Measurements from ENCODE around the gene ANKRD42.

Gene ANKRD42

DNA sequence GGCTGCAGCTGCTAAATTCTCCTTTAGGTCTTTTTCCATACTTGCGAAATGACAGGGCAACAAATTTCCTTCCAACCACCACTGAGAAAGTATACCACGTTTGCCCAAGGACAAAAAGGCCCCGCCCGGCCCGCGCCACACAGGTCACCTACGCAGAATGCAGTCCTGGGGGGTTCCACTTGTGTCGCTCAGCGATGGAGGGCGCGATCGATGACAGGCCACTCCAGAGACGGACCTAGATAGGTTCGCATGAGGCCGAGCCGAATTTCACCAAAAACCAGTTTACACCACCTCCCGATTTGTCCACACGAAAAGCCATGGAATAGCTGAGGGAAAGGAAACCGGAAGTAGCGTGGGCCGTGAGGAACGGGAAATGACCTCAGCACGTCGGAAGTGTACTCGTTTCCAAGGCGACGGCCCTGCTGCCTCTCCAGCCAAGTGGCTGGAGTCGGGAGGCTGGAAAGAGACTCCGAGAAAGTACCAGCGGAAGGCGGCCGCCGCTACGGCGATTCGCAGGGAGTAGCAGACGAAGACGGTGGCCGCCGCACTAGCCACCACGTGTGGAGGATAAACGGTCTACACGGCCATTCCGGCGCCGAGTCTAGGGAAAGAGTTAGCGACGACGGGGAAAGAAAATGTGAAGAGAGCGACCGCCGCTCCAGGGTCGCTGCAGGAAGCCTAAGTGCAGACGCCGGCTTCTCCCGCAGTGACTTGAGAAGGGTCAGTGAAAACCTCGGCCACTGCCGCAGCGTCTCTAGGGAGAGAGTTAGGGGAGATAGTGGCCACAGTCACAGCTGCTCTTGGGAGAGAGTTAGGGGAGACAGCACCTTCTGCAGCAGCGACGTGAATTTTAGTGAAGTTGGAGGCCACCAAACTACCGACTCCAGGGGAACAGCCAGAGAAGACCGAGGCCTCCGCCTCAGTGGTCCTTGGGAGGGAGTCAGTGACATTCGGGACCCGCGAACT is at the start of gene ANKRD42:
ANKRD42 (plus strand) TSS at position 398 of the 966 bp plus-strand sequence. CDS start 959 bp downstream, outside the sequence.
- peak; percentile 80 for DNase-seq (ENCODE audit: low read depth)

DNA sequence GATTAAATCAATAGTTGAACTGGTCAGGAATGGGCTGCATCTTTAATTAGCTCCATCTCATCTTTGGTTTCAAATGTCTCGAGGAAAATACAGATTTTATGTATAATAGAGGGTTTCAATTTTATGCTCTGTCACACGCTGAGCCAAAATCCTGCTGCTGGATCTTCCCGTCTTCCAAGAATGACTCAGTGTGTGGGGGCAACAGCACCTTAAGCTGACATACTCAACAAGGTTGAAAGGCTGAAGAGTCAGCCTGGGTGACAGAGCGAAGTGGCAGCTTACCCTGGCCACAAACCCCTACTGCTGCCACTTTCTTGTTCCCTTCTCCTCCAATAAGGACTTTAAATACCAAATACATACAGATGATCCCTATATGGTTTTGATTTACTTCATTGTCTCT is 45.6 kb upstream of the ANKRD42 start:
- DNase-seq (ENCODE audit: low read depth) = no peak

DNA sequence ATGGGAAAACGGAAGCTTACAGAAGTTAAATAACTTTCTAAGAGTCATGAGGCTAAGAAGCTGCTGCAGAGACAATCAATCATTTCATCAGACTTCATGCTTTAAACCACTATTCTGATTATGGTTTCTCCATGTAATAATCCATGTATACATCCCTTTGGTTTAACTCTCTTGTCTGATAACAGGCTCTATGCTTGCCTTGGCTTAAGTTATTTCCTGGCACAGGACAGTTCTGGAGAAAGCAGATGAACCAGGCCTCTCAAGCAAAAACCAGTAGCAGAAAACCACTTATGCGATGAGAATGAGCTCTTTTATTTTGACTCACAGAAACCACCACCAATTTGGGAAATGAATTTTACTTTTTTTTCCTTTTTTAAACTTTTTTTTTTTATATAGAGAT is 43.1 kb upstream of the ANKRD42 start:
- DNase-seq (ENCODE audit: low read depth) = no peak

DNA sequence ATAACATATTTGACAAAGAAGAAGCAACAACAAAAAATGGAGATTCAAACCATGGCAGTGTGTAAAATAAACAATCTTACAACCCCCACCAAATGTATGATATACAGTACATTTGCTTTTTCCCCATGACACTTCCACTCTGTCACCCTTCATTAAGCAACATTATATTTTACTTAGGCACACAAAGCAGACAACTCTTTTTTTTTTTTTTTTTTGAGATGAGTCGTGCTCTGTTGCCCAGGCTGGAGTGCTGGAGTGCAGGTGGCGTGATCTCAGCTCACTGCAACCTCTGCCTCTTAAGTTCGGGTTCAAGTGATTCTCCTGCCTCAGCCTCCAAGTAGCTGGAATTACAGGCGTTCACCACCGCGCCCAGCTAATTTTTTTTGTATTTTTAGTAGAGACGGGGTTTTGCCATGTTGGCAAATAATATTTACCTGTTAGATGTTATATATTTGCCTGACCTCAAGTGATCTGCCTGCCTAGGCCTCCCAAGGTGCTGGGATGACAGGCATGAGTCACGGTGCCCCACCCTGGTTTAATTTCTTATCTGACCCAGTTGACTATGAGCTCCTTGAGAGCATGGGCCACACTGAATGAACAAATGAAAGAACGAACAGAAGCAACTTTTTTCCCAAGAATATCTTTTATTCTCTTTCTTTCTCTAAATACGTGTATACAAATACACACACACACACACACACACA is 42.1 kb upstream of the ANKRD42 start:
- no peak for DNase-seq (ENCODE audit: low read depth)

DNA sequence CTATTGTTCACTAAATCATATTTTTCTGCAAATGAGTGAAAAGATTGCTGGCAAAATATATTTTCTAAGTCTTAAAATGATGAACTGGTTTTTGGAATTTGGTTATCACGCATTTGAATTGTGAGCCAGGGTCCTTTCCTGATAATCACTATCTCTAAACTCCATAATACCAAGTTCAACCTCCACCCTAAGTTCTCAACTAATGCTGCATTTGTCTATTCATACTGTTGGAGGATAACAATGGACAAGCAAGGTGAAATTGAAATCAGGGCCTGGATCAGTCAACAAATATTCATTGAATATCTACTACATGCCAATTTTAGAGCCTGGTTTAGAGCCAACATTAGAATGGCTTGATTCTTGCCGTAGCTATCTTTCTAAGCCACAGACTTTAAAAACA is 41.2 kb upstream of the ANKRD42 start:
- no peak for DNase-seq (ENCODE audit: low read depth)

DNA sequence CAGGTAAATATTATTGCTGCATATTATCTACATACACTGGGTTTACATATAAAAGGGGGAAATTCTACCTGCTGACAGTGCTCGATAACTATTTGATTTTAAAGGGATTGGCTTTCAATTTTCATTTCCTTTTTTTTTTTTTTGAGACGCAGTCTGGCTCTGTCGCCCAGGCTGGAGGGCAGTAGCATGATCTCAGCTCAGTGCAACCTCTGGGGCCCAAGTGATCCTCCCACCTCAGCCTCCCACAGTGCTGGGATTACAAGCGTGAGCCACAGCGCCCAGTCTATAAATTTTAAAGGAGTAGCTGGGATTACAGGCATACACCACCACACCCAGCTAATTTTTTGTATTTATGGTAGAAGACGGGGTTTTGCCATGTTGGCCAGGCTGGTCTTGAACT is 39.7 kb upstream of the ANKRD42 start:
- DNase-seq (ENCODE audit: low read depth) = no peak

DNA sequence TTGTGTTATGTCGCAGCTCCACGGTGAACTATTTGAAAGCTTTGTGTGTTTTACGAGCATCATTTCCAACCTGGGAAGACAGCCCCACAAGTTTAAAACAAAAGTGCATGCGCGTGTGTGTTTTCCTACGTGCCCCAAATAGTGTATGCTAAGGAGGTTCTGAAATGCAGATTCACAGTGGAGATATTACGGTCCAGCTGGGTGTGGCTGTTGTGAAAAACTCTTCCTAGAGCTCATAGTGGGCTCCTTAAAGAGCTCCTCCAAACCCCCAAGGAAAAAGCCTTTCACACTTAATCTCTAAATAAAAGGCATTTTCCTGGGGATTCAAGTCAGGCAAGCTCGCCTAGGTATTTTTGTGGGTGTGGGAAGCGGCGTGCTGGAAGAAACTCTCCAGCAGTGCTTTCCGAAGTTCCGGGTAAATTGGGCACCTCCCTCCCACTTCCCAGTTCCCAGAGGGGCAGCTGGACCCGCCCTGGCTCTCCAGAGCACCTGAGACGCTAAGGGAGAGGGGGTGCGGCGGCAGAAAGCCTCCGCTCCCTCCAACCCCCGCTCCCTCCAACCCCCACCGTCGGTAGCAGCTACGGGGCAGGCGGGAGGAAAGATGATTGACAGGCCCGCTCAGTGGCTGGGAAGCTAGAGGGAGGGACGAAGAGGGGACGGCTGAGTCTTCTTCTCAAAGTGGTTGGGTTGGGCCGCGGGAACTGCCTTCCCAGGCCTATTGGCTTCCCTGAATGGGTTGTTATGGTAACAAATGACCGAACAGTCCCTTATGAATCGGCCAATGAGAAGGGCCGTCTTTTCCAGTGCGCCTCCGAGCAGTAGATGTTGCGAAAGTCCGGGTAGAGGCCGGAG is 37.1 kb upstream of the ANKRD42 start:
- peak; percentile 99 for DNase-seq (ENCODE audit: low read depth)

DNA sequence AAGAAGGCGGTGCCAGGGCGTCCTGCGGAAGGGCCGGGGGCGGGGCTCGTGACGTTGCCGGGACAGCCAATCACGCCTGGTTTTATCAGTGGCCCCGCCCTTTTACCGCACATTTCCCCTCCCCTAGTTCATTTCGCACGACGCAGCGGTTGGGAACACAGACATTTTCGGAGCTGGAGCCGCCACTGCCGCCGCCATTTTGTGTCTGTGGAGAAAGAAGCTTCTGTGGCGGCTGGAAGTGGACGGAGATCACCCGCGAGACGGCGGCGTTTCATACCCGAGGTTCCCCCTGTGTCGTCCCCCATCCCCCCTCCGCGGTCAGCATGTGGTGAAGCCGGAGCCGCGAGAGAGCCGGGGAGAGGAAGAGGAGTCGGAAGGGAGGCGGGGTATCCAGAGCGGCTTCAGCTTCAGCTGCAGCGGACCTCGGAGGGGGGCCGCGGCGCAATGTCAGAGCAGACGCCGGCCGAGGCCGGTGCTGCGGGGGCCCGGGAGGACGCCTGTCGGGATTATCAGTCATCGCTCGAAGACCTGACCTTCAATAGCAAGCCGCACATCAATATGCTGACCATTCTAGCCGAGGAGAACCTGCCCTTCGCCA is 36.4 kb upstream of the ANKRD42 start, which contains the start of gene PCF11:
PCF11 (plus strand) TSS at position 136 of the 598 bp plus-strand sequence; CDS start at position 445, 309 bp downstream.
- no peak for DNase-seq (ENCODE audit: low read depth)

DNA sequence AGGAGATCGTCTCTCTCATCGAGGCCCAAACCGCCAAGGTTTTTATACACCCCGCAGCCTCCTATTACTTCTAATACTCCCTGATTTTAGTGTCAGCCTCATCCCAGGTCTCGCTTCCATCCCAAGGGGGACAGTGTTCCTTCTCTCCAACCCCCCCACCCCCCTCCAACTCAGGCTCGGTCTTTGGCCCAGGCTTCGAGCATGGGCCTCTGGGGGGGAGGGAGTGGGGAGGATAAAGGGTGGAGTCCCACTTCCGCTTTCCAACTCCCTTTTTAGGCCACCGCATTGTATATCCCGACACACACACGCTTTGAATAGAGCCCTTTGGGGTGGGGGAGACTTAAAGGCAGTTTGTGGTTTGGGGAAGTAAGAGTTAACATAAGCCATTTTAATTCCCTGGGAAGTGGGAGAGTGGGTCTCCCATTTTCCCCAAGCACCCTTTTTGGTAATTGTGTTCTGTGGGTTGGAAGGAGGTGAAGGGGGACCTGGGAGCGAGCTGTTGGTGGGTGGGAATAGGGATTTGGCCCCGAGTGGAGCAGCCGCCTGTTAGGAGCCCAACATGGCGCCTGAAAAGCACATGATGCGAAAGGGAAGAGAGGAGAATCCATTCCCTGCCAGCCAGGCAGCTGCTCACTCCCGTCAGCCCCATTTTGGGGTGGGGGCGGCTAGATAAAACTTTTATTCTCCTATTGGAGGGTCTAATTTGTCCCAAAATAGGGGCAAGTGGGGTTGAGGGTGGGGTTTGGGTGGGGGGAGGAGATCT is 35.7 kb upstream of the ANKRD42 start:
- DNase-seq (ENCODE audit: low read depth) = no peak

DNA sequence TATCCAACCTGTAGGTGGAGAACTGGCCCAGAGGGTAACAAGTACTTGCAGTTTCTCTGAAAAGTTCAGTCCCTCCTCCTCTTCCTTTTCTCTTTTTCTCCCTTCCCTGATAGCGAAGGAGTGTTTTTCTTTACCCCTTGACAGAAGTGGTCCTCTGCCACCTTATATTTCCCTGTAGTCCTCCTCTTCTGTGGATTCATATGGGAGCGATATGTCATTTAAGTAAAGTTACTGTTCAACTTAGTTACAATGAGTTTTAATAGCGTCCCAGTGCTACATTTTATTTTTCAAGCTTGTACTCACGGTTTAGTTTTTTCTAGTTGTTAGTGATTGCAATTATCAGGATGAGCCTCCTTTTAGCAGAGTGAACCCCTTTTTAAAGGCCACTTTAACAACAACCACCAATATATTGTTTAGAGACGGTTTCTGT is 35.1 kb upstream of the ANKRD42 start:
- DNase-seq (ENCODE audit: low read depth) = no peak

DNA sequence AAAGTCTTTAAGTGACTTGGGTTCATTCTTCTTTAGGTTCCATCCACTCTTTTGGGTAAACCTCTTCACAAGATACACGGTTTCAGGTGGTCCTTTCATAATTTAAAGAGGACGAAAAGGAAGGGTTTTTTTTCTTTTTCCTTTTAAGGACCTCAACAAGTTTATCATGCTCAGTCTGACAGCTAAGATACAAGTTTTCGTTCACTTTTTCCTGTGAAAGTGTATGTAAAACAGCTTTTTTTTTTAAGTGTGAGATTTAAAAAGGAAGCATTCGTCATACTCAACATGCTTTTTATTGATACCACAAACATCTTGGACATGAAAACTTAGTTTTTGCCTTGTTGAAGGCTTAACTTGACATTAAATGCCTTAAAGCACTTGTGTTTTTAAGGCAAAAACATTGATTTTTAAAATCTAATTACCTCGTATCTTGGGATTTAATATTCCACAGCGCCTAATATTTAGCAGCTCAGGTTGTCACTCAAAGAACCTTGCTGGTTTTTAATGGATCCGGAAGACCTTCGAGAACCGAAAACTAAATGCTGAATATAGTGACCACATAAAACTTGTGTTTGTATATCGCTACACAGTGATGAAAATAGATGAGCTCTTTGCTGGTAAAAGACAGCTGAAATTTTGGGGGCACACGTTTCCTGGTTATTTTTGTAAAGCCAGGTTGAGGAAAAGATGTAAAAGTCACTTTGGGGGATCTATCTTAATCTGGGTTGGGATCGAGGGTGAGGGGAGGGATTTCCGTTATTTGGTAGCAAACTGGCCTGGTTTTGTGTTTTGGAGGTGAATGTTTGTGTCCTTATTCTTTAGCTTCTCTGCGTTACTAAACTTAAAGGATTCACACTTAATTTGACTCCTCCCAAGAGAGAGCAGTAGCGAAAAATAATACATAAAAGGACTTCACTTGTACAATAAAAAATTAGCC is 34.3 kb upstream of the ANKRD42 start:
- DNase-seq (ENCODE audit: low read depth) = no peak

DNA sequence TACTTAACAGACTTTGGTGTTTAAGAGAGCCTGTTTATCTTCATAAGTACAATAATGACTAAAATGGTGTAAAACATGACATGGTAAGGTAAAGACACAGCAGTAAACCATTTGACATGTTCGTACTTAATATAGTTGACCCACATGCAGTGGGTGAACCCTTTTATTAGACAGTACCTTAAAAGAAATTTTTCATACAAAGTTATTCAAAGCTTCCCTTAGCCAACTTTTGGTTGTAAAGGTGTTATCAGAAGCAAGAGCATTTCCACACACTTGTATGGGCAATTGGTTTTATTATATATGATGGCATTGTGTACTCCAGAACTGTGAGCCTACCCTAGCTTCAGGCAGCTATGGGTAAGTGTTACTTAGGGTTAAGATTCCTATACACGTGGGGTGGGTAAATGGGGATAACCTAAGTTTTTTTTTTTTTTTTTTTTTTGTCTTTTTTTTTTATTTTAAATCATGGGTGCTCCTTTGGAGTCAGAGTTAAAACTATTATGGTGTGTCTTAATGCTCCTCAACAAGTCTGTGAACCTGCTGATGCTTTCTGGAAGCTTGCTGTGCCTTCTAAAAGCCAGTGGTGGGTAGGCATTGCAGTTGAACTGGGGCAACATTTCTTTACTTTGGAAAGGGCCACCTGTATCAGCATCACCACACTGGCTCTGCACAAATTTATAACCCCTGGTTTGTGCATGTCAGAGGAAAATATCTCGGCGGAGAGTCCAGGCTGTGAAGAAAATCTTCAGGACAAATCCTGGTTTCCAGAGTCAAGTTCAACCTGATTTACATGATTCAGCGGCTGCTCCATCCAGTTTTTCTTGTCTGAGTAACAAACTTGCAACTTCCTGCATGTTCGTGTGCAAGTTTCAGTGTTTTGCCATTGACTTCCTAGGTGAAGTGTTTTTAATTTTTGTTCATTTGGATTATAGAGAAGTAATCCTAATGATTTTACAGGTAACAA is 33.3 kb upstream of the ANKRD42 start:
- DNase-seq (ENCODE audit: low read depth) = no peak

DNA sequence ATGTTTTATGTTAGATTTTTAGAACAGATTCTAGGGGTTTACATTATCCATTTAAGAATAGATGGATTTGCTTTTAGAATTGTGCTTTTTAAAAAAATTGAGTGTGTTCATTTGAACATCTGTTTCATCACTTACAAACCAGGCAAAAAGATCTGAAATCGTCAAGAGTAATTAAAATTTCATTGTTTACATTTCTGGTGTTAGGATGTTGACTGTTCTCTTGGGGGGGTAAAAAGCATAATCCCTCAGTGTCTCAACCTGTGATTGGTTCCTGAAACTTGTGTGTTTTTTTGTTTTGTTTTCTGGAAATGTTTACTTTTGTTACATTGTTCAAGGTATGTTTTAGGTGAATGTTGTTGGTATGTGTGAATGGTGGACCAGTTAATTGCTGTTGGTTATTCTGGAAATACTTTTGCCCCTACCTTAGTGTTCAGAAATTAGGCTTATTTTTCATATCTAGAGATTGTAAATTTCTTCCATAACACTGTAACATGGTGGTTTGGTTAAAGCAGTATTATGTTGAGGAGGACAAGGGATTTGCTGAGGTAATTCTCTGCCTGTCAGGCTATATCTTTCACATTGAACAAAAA is 31.8 kb upstream of the ANKRD42 start:
- DNase-seq (ENCODE audit: low read depth) = no peak

DNA sequence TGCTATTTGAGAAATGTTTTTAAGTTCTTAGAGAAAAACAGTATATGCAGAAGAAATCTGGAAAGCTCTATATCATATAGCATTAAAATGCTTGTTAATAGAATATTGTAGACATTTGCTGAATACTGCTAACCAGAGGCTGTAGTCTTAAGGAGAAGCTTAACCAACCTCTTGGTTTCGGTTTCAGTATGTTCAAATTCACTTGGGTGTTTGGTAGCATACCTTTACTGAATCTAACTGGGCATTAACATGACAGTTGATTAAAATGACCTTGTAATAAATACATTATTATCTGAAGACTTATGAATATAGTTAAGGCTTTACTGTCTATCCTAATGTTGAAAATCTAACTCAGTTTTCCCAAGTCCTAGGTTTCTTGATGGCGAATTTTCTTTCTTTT is 31.1 kb upstream of the ANKRD42 start:
- DNase-seq (ENCODE audit: low read depth) = no peak

DNA sequence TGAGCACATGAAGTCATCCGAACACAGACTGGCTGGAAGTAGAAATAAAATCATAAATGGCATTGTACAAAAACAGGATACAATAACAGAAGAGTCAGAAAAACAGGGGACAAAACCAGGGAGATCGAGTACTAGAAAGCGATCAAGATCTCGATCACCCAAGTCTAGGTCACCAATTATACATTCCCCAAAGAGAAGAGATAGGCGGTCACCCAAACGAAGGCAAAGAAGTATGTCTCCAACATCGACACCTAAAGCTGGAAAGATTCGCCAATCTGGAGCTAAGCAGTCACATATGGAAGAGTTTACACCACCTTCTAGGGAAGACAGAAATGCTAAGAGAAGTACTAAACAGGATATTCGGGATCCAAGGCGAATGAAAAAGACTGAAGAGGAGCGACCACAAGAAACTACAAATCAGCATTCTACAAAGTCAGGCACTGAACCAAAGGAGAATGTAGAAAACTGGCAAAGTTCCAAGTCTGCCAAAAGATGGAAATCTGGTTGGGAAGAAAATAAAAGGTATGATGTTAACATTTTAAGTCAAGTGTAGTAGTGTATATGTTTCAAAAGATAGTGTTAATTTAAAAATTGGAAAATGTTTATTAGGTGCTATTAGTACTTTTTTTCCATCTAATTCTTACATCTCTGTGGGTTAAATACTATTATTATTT is 27.2 kb upstream of the ANKRD42 start:
- DNase-seq (ENCODE audit: low read depth) = no peak

DNA sequence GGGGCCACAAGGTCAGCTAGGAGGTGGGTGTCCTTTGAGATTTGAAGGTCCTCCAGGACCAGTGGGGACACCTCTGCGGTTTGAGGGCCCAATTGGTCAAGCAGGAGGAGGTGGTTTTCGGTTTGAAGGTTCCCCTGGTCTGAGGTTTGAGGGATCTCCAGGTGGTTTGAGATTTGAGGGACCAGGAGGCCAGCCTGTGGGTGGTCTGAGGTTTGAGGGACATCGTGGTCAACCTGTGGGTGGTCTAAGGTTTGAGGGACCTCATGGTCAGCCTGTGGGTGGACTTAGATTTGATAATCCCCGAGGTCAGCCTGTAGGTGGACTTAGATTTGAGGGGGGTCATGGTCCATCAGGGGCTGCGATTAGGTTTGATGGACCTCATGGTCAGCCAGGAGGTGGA is 24.8 kb upstream of the ANKRD42 start:
- DNase-seq (ENCODE audit: low read depth) = no peak

DNA sequence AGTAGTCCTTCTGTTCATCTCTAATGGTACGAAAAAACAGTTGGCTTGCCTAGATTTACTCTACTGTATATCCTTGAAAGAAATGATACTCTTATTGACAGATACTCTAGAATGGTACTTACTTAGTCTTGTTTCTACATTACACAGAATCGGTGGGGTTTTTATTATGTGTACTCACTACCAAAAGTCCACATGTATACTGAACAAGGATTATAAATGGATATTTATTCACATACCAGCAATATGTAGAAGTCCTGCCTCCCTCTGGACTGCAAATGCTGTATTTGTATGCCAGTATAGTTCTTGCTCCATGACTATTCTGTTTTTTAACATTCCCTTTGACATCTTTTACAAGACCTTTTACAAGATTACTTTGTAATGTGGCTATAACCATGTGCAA is 22.6 kb upstream of the ANKRD42 start:
- DNase-seq (ENCODE audit: low read depth) = no peak

DNA sequence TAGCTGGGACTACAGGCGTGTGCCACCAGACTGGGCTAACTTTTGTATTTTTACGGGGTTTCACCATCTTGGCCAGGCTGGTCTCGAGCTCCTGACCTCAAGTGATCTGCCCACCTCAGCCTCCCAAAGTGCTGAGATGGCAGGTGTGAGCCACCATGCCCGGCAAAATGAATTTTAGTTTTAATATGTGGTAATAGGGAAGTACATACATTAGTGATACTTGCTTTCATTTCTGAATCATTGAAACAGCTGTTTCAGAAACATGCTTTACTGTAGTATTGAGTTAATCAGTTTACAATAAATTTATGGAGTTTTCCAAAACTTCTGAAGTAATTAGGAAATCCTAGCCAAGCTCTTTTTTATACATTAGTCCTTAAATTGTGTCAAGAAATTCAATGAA is 21.0 kb upstream of the ANKRD42 start:
- DNase-seq (ENCODE audit: low read depth) = no peak

Data from GM04503 (cell line).